ENCODE data around the gene CCT7.

The CCT7 gene

GRCh38 chr2:73266061-73266901, 32.2 kb downstream of the CCT7 start:
- H3K9me3 ChIP-seq (replicated peaks in 1 of 11): no peaks in the 10 kb centered on the region
- H3K27me3 ChIP-seq: no peaks in the 10 kb centered on the region
- no peak for TF ChIP-seq Cebpa-rat (IDR thresholded peaks at IDR 0.05)
- peaks cover 95 to 100% (median 99%) of the 10 kb centered on the region in 11 experiments for H3K36me3 ChIP-seq
- no peak overlapping the region for H3K4me3 ChIP-seq
- H3K27ac ChIP-seq: no peak overlapping the region
- no peak overlapping the region for H3K9ac ChIP-seq
- no peak overlapping the region for H3K4me2 ChIP-seq
- peaks cover 0 to 6% (median 0%) of the 10 kb centered on the region in 10 experiments; a peak in 2 of 20 replicates for H3K4me1 ChIP-seq
- peaks cover 47 to 98% (median 85%) of the 10 kb centered on the region in 11 experiments; a peak in 21 of 22 replicates for H4K20me1 ChIP-seq

GRCh38 chr2:73267008-73267407, 32.9 kb downstream of the CCT7 start:
- Histone ChIP-seq H3K4me2 (no peak overlapping the region), H3K27me3 (no peaks in the 10 kb centered on the region), H3K4me1 (peaks cover 0 to 6% (median 0%) of the 10 kb centered on the region in 10 experiments; a peak in 2 of 20 replicates), H3K9me3 (replicated peaks in 1 of 11) (no peaks in the 10 kb centered on the region), H3K36me3 (peaks cover 95 to 100% (median 100%) of the 10 kb centered on the region in 11 experiments), H3K9ac (no peak overlapping the region), H3K4me3 (no peak overlapping the region), H3K27ac (no peak overlapping the region), H4K20me1 (peaks cover 53 to 99% (median 86%) of the 10 kb centered on the region in 11 experiments; a peak in 21 of 22 replicates)
- TF ChIP-seq Cebpa-rat (IDR thresholded peaks at IDR 0.05): no peak

GRCh38 chr2:73268366-73268829, 34.3 kb downstream of the CCT7 start:
- no peak for TF ChIP-seq Cebpa-rat (IDR thresholded peaks at IDR 0.05)
- peaks cover 66 to 100% (median 97%) of the 10 kb centered on the region in 11 experiments; a peak in 21 of 22 replicates for H4K20me1 ChIP-seq
- H3K4me3 ChIP-seq: no peak overlapping the region
- no peak overlapping the region for H3K27ac ChIP-seq
- no peak overlapping the region for H3K4me2 ChIP-seq
- no peaks in the 10 kb centered on the region for H3K9me3 ChIP-seq (replicated peaks in 1 of 11)
- H3K27me3 ChIP-seq: no peaks in the 10 kb centered on the region
- peaks cover 95 to 100% (median 100%) of the 10 kb centered on the region in 11 experiments for H3K36me3 ChIP-seq
- H3K9ac ChIP-seq: no peak overlapping the region
- H3K4me1 ChIP-seq: peaks cover 0 to 6% (median 0%) of the 10 kb centered on the region in 10 experiments; a peak in 2 of 20 replicates

- Histone ChIP-seq H3K27ac (no peak overlapping the region), H3K27me3 (no peaks in the 10 kb centered on the region), H3K4me3 (no peak overlapping the region), H3K9ac (no peak overlapping the region), H3K4me1 (peaks cover 0 to 6% (median 0%) of the 10 kb centered on the region in 10 experiments; a peak in 2 of 20 replicates), H3K9me3 (replicated peaks in 1 of 11) (no peaks in the 10 kb centered on the region), H4K20me1 (peaks cover 72 to 100% (median 98%) of the 10 kb centered on the region in 11 experiments; a peak in 21 of 22 replicates), H3K4me2 (no peak overlapping the region), H3K36me3 (peaks cover 95 to 100% (median 100%) of the 10 kb centered on the region in 11 experiments)
- TF ChIP-seq Cebpa-rat (IDR thresholded peaks at IDR 0.05): no peak
Measured at GRCh38 chr2:73268830-73269685, 35.0 kb downstream of the CCT7 start.

- no peaks in the 10 kb centered on the region for H3K9me3 ChIP-seq (replicated peaks in 1 of 11)
- no peaks in the 10 kb centered on the region for H3K27me3 ChIP-seq
- H3K4me2 ChIP-seq: no peak overlapping the region
- H3K4me1 ChIP-seq: peaks cover 0 to 6% (median 0%) of the 10 kb centered on the region in 10 experiments; a peak in 2 of 20 replicates
- H4K20me1 ChIP-seq: peaks cover 74 to 100% (median 96%) of the 10 kb centered on the region in 11 experiments; a peak in 21 of 22 replicates
- H3K9ac ChIP-seq: no peak overlapping the region
- TF ChIP-seq Cebpa-rat (IDR thresholded peaks at IDR 0.05): no peak
- H3K4me3 ChIP-seq: no peak overlapping the region
- no peak overlapping the region for H3K27ac ChIP-seq
- peaks cover 89 to 100% (median 99%) of the 10 kb centered on the region in 11 experiments for H3K36me3 ChIP-seq
Measured at GRCh38 chr2:73269686-73270465, 35.8 kb downstream of the CCT7 start.

GRCh38 chr2:73272270-73272669, 38.2 kb downstream of the CCT7 start:
- no peak for TF ChIP-seq Cebpa-rat (IDR thresholded peaks at IDR 0.05)

GRCh38 chr2:73279852-73280251, 45.7 kb downstream of the CCT7 start:
- Histone ChIP-seq H3K9me3 (replicated peaks in 1 of 11) (peaks cover 0 to 10% (median 5%) of the 10 kb centered on the region in 11 experiments; a peak in 4 of 22 replicates), H3K4me3 (no peak overlapping the region), H3K27me3 (no peaks in the 10 kb centered on the region), H3K9ac (no peak overlapping the region), H4K20me1 (peaks cover 68 to 89% (median 85%) of the 10 kb centered on the region in 11 experiments; a peak in 21 of 22 replicates), H3K4me2 (no peak overlapping the region), H3K36me3 (peaks cover 39 to 76% (median 67%) of the 10 kb centered on the region in 11 experiments), H3K4me1 (peaks cover 18 to 36% (median 26%) of the 10 kb centered on the region in 10 experiments), H3K27ac (no peak overlapping the region)
- TF ChIP-seq Cebpa-rat (IDR thresholded peaks at IDR 0.05): no peak

More at GRCh38 chr2:73272270-73272669, 38.2 kb downstream of the CCT7 start:
- Histone ChIP-seq H3K27me3 (no peaks in the 10 kb centered on the region), H3K36me3 (peaks cover 77 to 100% (median 99%) of the 10 kb centered on the region in 11 experiments), H3K9ac (no peak overlapping the region), H4K20me1 (peaks cover 70 to 100% (median 96%) of the 10 kb centered on the region in 11 experiments; a peak in 21 of 22 replicates), H3K4me2 (no peak overlapping the region), H3K27ac (no peak overlapping the region), H3K4me1 (peaks cover 0 to 6% (median 0%) of the 10 kb centered on the region in 10 experiments; a peak in 2 of 20 replicates), H3K9me3 (replicated peaks in 1 of 11) (peaks cover 0 to 6% (median 5%) of the 10 kb centered on the region in 11 experiments; a peak in 4 of 22 replicates), H3K4me3 (no peak overlapping the region)

- H3K9ac ChIP-seq: no peak overlapping the region
- no peak for TF ChIP-seq Cebpa-rat (IDR thresholded peaks at IDR 0.05)
- peaks cover 65 to 75% (median 73%) of the 10 kb centered on the region in 11 experiments; a peak in 21 of 22 replicates for H4K20me1 ChIP-seq
- peaks cover 32 to 49% (median 38%) of the 10 kb centered on the region in 10 experiments for H3K4me1 ChIP-seq
- H3K27me3 ChIP-seq: no peaks in the 10 kb centered on the region
- H3K4me3 ChIP-seq: no peak overlapping the region
- peak overlapping the region in 6 of 11 experiments; percentile 4 to 99 (median 88); a peak in 6 of 22 replicates for H3K4me2 ChIP-seq
- no peak overlapping the region for H3K27ac ChIP-seq
- peaks cover 0 to 10% (median 5%) of the 10 kb centered on the region in 11 experiments; a peak in 4 of 22 replicates for H3K9me3 ChIP-seq (replicated peaks in 1 of 11)
- peaks cover 33 to 63% (median 54%) of the 10 kb centered on the region in 11 experiments for H3K36me3 ChIP-seq
Measured at GRCh38 chr2:73281244-73281643, 47.1 kb downstream of the CCT7 start.

All from BLaER1 treated with 17β-estradiol and CSF1 and Interleukin-3, amounts not matched to agents 10 nM and 100 nM (cell line).